ENCODE measurements around the gene GRHL1.

Gene GRHL1, protein sequence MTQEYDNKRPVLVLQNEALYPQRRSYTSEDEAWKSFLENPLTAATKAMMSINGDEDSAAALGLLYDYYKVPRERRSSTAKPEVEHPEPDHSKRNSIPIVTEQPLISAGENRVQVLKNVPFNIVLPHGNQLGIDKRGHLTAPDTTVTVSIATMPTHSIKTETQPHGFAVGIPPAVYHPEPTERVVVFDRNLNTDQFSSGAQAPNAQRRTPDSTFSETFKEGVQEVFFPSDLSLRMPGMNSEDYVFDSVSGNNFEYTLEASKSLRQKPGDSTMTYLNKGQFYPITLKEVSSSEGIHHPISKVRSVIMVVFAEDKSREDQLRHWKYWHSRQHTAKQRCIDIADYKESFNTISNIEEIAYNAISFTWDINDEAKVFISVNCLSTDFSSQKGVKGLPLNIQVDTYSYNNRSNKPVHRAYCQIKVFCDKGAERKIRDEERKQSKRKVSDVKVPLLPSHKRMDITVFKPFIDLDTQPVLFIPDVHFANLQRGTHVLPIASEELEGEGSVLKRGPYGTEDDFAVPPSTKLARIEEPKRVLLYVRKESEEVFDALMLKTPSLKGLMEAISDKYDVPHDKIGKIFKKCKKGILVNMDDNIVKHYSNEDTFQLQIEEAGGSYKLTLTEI

DNA sequence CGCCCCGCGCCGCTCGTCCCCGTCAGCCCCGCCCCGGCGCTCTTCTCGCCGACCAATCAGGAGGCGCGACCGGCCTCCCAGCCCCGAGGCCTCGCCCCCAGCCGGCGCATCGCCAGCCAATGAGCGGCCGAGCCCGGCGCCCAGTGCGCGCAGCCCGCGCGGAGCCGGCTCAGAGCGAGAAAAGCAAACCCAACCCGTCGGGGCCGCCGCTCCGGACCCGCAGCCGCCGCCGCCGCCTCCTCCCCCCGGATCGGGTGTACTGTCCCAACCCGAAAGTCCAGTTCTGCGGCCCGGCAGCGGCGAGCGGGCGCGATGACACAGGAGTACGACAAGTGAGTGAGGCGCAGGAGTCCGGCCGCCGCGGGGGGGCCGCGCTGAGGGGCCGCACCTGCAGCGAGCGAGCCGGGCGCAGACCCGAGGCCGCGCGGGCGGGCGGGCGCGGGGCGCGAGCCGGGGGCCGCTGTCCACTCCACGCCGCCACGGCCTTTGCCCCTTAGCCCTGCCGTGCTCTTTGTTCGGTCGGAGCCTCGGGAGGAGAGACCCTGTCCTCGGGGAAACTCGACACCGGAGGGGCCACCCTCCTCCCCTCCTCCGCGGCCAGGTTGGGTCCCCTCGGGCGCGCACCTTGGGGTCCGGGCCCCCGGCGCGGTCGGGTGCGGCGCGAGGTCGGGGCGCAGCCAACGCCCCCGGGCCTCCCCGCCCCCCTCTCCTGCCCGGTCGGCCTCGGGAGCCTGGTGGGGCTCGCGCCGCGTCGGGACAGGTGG, at the start of gene GRHL1:
Gene GRHL1 (plus strand): TSS at position 172 of the 764 bp plus-strand sequence. CDS start 141 bp downstream, at position 313.
- Histone ChIP-seq H3K27me3 (ENCODE audit: low read length) (no peaks in the 10 kb centered on the region), H3K27ac (ENCODE audit: low read depth, low read length) (no peak within 1 kb of the TSS), H3K9ac (ENCODE audit: low read length) (peak within 1 kb of the TSS; percentile 67), H3K4me3 (ENCODE audit: insufficient read depth, low read length, poor library complexity, severe bottlenecking) (peak within 1 kb of the TSS; percentile 81), H4K20me1 (ENCODE audit: low read depth, low read length) (no peaks in the 10 kb centered on the region), H2AFZ (ENCODE audit: low read depth, low read length, severe bottlenecking) (peak within 1 kb of the TSS; percentile 95), H3K79me2 (ENCODE audit: insufficient read depth, low read length) (no peaks in the 10 kb centered on the region), H3K9me3 (ENCODE audit: insufficient read depth, low read length) (no peaks in the 10 kb centered on the region), H3K9me2 (replicated peaks; ENCODE audit: insufficient read depth, low read length) (no peaks in the 10 kb centered on the region), H3K36me3 (ENCODE audit: low read length) (no peaks in the 10 kb centered on the region), H3K4me2 (ENCODE audit: low read depth, low read length, poor library complexity, severe bottlenecking) (peak within 1 kb of the TSS; percentile 73), H3F3A (ENCODE audit: insufficient read depth) (peaks cover 4% of the 10 kb centered on the region; the same call in 1 of the 2 replicates)
- TF ChIP-seq EZH2phosphoT487 (conservative IDR thresholded peaks at IDR 0.05; ENCODE audit: low read length): no peak
- TF ChIP-seq, protein P1, sequence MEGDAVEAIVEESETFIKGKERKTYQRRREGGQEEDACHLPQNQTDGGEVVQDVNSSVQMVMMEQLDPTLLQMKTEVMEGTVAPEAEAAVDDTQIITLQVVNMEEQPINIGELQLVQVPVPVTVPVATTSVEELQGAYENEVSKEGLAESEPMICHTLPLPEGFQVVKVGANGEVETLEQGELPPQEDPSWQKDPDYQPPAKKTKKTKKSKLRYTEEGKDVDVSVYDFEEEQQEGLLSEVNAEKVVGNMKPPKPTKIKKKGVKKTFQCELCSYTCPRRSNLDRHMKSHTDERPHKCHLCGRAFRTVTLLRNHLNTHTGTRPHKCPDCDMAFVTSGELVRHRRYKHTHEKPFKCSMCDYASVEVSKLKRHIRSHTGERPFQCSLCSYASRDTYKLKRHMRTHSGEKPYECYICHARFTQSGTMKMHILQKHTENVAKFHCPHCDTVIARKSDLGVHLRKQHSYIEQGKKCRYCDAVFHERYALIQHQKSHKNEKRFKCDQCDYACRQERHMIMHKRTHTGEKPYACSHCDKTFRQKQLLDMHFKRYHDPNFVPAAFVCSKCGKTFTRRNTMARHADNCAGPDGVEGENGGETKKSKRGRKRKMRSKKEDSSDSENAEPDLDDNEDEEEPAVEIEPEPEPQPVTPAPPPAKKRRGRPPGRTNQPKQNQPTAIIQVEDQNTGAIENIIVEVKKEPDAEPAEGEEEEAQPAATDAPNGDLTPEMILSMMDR (IDR thresholded peaks at IDR 0.05; ENCODE audit: insufficient read depth, low read length, poor library complexity, severe bottlenecking): no peak

DNA sequence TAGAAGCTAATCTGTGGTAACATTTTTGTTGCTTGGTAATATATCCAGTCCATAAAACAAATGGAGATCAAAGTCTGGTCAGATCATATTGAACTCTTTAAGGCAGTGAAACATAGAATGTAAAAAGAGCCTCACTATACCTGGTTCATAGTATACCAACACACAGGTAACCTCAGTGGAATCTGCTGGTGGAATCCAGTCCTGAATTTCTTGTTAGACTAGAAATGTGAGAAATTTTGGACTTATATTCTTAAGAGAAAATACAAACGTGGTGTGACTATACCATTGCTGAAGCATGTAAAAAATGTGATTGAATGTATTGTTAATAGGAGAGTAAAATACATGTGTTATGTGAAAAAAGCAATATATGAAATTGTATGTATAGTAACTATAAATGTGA, 46.1 kb upstream of the GRHL1 start:
- H3K9me2 ChIP-seq (replicated peaks; ENCODE audit: insufficient read depth, low read length): no peaks in the 10 kb centered on the region
- H3K79me2 ChIP-seq (ENCODE audit: insufficient read depth, low read length): no peaks in the 10 kb centered on the region
- no peaks in the 10 kb centered on the region for H3K9me3 ChIP-seq (ENCODE audit: insufficient read depth, low read length)
- H3K27me3 ChIP-seq (ENCODE audit: low read length): no peaks in the 10 kb centered on the region
- H3K4me2 ChIP-seq (ENCODE audit: low read depth, low read length, poor library complexity, severe bottlenecking): no peak overlapping the region
- H4K20me1 ChIP-seq (ENCODE audit: low read depth, low read length): no peaks in the 10 kb centered on the region
- H3K27ac ChIP-seq (ENCODE audit: low read depth, low read length): no peak overlapping the region
- no peak overlapping the region for H2AFZ ChIP-seq (ENCODE audit: low read depth, low read length, severe bottlenecking)
- no peak overlapping the region for H3K4me3 ChIP-seq (ENCODE audit: insufficient read depth, low read length, poor library complexity, severe bottlenecking)
- TF ChIP-seq, protein P1 (IDR thresholded peaks at IDR 0.05; ENCODE audit: insufficient read depth, low read length, poor library complexity, severe bottlenecking): no peak
- no peak for TF ChIP-seq EZH2phosphoT487 (conservative IDR thresholded peaks at IDR 0.05; ENCODE audit: low read length)
- H3F3A ChIP-seq (ENCODE audit: insufficient read depth): no peaks in the 10 kb centered on the region
- no peak overlapping the region for H3K9ac ChIP-seq (ENCODE audit: low read length)
- peaks cover 18% of the 10 kb centered on the region for H3K36me3 ChIP-seq (ENCODE audit: low read length)

DNA sequence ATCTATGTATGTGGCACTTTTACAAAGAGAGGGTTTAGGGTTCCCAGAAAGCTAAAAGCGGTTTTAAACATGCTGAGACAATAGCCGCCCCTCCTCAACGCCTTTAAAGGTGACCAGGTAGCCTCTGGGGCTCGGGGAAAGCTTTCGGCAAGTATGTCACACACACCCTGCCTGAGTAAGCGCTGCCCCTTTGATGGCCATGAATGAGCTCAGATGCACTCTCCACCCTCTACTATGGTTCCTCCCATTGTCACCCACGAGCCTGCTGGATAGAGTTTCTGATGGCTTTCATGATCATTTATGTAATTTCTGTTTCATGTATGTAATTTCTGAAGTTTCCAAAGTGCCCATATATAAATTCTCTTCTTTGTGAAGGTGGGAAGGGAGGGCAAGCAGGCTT, 44.1 kb upstream of the GRHL1 start:
- Histone ChIP-seq H3K36me3 (ENCODE audit: low read length) (peaks cover 18% of the 10 kb centered on the region), H3K9ac (ENCODE audit: low read length) (no peak overlapping the region), H3K27ac (ENCODE audit: low read depth, low read length) (no peak overlapping the region), H3K9me3 (ENCODE audit: insufficient read depth, low read length) (no peaks in the 10 kb centered on the region), H3K27me3 (ENCODE audit: low read length) (no peaks in the 10 kb centered on the region), H4K20me1 (ENCODE audit: low read depth, low read length) (no peaks in the 10 kb centered on the region), H3K79me2 (ENCODE audit: insufficient read depth, low read length) (no peaks in the 10 kb centered on the region), H3K4me2 (ENCODE audit: low read depth, low read length, poor library complexity, severe bottlenecking) (no peak overlapping the region), H3K4me3 (ENCODE audit: insufficient read depth, low read length, poor library complexity, severe bottlenecking) (no peak overlapping the region), H3F3A (ENCODE audit: insufficient read depth) (no peaks in the 10 kb centered on the region), H3K9me2 (replicated peaks; ENCODE audit: insufficient read depth, low read length) (no peaks in the 10 kb centered on the region), H2AFZ (ENCODE audit: low read depth, low read length, severe bottlenecking) (no peak overlapping the region)
- no peak for TF ChIP-seq EZH2phosphoT487 (conservative IDR thresholded peaks at IDR 0.05; ENCODE audit: low read length)
- TF ChIP-seq, protein P1 (IDR thresholded peaks at IDR 0.05; ENCODE audit: insufficient read depth, low read length, poor library complexity, severe bottlenecking): no peak

All from SU-DHL-6 (cell line).